Anterior cingulate cortex (tissue), 58 donors: ENCODE measurements around the gene MAGEA11.
"Not testable (repeated sequence)": the region's sequence is repeated elsewhere in the genome, so short reads cannot be mapped to it uniquely, and the experiment has no call there.

ENCODE experiments used
- DNase-seq, 58 donors: peaks; one replicate each; lab custom pipeline; 2025; lab: John Stamatoyannopoulos, UW

The MAGEA11 gene

DNA sequence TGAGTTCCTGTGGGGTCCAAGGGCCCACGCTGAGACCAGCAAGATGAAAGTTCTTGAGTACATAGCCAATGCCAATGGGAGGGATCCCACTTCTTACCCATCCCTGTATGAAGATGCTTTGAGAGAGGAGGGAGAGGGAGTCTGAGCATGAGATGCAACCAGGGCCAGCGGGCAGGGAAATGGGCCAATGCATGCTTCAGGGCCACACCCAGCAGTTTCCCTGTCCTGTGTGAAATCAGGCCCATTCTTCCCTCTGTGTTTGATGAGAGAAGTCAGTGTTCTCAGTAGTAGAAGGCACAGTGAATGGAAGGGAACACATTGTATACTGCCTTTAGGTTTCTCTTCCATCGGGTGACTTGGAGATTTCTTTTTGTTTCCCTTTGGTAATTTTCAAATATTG lies 4.8 kb downstream of the MAGEA11 start:
- no peak for DNase-seq

DNA sequence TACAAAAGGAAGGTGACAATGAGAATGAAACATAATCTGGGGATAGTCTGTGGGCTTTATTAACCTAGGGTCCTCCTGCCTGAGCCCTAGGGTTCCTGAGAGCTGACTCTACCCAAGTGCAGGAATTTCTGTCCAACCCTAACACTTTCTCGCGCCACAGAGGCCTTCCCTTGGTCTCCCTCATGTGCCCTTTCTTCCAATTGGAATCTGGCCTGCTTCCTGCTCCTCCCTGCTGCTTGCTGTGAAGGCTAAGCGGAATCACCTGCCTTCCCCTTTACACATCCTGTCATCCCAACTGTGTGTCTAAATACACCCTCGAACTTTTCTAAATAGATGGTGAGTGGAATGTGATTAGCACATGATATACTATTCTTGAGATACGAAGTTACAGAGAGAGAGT lies 5.9 kb downstream of the MAGEA11 start:
- no peak for DNase-seq

DNA sequence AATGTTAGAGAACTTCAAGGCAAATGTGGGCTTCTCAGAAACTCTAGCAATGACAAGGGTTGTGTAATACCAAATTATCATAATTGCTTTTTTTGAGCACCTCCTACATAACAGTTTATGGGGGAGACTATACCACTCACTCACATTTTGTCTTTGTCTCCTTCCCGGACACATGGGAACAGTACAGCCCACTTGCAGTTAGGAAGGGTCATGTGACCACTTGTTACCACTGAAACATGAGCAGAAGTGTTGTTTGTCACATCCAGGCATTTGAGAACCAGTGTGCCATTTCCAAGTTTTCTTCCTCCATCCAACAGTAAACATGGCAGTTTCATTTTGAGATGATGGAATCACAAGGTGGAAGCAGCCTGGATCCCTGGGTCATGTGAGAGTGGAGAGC lies 6.9 kb downstream of the MAGEA11 start:
- DNase-seq, result no peak

DNA sequence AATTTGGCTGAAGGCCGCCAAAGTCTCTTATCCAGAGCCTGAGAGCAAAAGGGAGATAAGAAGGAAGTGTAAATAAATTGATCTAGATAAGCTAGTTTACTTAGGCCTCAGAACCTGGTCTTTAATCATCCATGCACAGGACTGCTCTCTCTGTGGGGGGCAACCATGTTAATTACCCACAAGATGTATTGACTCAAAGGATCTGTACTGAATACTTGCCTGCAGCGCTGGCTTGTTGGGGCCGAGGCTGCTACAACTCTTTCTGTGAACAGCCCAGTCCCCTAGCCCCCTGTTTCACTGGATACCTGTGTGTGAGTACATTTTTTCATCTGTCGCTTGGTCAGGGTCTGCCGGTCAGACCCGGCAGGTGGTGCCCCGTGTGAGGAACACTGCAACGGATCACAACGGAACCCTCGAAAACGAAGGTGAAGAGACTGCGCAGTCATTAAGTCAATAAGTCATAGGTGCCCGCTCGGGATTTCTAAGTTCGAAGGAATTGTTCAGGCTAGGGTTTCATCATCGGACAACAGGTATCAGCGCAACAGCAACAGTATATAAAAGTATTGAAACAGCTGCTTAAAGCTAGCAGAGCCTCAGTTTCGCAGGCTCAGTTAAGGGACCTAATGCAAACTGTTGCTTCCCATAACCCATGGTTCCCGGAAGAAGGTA lies 8.3 kb downstream of the MAGEA11 start:
- no peak for DNase-seq

DNA sequence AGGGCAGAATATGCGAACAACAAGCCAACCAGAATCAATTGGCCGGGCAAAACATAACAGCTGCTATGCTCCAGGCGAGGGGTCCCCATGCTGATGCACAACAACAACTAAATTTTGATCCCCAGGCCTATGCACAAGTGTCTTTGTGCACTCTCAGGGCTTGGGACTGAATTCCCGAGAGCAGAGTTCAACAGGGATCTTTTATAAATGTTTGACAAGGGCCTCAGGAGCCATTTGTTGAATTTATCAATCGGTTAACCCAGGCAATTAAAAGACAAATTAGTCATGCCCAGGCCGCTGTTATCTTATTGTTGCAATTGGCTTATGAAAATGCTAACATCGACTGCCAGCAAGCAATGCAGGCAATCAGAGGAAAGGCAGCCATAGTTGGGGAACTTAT lies 9.4 kb downstream of the MAGEA11 start:
- DNase-seq, result not testable (repeated sequence)

DNA sequence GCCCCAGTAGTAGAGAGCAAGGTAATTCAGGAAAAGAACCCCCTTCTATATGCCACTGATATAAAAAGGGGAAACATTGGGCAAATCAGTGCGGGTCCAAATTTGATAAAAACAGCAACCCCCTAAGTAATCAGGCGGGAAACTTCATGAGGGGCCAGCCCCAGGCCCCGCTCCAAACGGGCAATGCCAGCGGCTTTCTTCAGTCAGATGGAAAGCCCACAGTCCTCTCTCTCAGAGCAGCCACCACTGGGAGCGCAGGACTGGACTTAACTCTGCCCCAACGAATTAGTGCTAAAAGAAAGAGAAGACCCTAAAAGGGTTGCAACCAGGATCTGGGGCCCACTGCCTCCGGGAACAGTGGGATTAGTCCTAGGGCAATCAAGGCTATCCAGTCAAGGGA lies 9.9 kb downstream of the MAGEA11 start:
- DNase-seq, result no peak

DNA sequence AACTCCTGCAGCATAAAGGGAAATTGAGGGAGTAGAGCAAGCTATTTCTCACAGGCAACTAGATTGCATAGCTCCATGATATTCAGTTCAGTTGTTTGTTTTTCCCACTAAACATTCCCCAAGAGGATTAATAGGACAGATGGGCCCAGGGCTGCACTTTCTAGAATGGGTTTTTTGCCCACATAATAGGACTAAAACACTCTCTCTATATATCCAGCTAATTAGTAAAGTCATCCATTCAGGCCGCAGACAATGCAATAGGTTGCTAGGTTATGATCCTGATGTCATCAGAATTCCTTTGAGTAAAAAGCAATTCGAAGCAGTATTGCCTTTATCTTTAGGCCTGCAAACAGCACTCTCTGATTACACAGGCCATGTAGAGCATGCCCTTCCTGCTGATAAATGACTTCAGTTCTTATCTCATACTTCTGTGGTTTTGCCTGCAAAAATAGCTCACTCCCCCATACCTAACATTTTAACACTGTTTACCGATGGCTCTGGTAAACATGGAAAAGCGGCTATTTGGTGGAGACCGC lies 11.8 kb downstream of the MAGEA11 start:
- DNase-seq, result not testable (repeated sequence)

DNA sequence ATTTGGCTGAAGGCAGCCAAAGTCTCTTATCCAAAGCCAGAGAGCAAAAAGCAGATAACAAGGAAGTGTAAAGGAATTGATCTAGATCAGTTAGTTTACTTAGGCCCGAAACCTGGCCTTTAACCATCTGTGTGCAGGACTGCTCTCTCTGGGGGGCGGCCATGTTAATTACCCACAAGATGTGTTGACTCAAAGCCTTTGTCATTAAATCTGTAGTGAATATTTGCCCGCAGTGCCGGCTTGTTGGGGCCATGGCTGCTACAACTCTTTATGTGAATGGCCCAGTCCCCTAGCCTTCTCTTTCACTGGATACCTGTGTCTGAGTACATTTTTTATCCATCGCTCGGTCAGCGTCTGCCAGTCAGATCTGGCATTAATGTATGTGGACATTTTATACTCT lies 15.4 kb downstream of the MAGEA11 start:
- DNase-seq, result not testable (repeated sequence)

DNA sequence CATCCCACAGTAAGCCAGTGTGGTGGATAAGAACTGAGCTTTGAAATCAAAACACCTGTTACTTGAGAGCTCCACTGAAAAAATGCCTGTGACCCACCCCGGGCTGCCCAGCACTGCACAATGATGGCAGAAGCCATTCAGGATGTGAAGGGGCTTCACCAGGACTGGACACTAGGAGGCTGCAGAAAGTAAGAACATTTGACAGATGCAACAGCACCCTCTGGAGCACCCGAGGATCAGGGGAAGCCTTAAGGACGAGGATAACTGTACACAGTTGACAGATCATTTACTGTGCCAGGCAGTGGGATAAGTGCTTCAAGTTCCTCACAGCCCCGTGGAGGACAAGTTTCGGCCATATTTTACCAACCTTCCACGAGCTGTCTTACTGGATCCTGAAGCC lies 30.4 kb downstream of the MAGEA11 start:
- DNase-seq, result not testable (repeated sequence)

DNA sequence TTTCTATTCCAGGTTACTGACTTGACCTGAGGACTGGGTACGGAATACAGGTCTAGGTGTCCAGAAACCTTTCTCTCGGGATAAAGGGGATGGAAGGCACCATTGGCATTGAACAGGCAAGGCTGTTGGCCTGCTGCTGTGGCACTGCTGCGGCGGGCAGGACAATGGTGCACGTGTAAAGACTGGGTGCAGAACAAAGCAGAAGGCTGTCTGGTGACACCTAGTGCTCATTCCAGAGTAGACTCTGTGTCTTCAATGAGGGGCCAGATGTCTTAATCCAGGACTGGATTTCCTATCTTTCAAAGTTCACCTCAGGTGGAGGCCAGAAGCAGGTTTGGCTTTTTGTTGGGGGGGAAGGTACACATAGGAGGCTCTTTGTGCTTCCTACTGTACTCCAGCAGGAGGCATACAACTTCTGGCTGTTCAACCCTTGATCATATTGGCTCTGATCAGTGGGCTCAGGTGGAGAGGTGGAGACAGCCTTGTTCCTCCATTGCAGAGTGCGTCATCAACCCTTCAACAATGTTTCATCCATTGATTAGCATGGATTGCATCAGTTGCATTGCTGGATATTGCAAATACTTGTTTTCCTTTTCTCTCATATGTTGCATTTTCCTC lies 34.6 kb downstream of the MAGEA11 start:
- not testable (repeated sequence) for DNase-seq

DNA sequence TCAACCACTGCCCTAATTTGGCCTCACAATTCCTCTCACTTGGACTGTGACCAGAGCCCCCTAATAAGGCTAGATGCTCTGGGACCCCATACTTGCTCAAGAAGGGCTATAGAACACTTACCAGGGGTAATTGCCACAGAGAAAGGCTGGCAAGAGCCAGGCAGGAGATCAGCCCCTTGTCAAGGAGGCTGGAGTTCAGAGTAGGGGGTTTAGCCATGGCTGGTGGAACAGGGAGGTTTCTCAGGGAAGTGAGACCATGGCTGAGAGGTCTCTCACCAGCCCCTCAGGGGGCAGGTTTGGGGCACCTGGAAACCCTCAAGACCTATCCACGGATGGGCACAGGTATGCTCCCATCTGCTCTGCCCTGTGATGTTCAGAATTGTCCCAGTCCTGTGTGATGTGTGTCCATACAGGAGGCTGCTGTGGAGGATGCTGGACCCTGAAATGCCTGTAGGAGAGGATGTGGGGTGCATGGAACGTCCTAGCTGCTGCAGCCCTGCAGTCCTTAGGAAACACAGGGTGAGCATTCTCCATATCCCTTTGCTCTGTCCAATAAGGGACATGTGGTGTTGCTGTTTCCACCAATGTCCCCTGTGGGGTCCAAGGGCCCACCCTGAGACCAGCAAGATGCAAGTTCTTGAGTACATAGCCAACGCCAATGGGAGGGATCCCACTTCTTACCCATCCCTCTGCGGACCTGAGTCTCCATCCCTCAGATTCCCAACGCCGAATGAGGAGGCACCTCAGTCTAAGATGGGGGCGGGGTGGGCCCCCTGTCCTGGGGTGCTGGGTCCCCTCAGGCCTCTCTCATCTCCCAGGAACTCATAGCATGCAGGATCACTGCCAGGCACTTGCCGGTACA lies 45.6 kb downstream of the MAGEA11 start:
- DNase-seq, result no peak

DNA sequence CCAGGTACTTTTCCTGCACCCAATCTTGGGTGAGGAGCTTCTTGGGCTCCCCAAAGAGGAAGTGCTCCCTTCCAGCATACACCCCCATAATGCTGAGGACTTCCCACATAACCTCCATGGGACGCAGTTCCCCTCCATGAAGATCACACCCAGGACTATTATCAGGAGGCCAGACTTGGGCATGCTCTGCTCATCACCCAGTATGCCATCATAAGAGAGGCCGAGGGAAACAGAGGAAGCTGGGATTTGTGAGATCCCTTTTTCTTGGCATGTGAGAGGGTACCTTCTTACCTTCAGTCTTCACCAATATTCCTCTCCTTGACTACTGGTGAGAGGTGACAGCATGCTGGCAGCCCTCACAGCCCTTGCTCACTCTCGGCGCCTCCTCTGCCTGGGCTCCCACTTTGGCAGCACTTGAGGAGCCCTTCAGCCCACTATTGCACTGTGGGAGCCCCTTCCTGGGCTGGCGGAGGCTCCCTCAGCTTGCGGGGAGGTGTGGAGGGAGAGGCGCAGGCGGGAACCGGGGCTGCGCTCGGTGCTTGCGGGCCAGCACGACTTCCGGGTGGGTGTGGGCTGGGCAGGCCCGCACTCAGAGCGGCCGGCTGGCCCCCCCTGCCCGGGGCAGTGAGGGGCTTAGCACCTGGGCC lies 46.3 kb downstream of the MAGEA11 start:
- no peak for DNase-seq

DNA sequence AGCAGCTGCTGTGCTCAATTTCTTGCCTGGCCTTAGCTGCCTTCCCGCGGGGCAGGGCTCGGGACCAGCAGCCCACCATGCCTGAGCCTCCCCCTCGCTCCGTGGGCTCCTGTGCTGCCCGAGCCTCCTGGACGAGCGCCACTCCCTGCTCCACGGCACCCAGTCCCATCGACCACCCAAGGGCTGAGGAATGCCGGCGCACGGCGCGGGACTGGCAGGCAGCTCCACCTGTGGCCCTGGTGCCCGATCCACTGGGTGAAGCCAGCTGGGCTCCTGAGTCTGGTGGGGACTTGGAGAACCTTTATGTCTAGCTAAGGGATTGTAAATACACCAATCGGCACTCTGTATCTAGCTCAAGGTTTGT lies 46.8 kb downstream of the MAGEA11 start:
- not testable (repeated sequence) for DNase-seq

DNA sequence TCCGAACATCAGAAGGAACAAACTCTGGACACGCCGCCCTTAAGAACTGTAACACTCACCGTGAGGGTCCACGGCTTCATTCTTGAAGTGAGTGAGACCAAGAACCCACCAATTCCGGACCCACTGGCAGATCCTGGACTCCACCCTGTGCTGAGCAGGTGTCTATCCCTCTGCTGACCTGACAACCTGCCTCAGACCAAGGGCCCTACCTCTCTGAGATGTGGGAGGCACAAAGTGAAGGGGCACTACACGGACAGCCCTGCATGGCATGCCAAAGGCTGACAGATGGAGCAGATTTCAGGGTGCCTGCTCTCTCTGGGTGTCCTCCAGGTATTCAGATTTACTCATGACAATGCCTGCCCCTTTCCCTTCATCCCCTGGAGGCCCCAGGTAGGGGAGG lies 48.0 kb downstream of the MAGEA11 start:
- no peak for DNase-seq

DNA sequence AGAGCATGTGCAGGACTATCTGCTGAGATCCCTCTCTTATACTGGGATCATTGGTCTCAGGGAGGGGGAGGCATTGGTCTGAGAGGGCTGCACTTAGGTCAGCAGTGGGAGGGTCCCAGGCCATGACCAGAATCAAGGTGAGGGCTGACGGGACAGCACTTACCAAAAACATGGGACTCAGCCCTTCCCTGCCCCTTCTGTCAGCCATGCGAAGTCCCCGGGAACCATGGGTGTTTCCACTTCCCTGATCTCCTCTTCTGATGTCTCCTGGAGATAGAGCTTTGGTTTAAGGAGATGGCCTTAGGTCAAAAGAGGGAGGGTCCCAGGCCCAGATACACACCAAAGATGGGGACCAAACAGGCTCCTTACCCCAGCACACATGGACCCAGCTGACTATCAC lies 49.1 kb downstream of the MAGEA11 start:
- DNase-seq, result no peak

DNA sequence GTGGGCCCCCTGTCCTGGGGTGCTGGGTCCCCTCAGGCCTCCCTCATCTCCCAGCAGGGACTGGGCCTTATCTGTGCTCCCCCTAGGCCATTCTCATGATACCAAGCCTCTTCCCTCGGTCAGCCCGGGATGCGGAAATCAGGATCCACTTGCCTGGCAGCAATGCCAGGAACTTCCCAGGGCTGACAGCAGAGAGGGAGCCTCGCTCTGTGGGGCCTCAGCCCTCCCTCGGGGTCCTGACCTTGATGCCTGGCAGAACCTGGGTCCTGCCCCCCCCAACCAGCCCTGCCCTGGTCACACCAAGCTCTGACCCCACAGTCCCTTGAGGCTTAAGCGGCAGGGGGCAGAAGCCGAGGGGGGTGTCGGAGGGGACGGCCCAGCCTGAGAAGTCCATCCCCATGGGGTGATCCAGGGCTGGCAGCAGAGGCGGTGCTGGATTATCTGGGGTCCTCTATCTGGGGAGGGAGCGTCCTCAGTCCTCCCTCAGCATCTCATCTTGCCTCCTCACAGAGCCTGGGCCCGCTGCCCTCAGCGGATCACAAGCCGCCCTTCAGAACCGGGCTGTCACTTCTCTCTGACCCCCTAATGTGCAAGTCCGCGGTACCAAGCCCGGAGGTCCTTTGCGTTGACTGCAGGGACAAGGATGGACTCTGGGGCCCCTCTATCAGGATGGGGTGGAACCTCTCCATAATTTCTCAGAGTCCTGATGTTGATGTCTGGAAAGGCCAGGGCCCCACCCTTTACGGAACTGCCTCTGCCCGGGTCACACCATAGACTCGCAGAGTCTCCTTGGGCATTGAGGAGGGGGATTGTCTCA lies 50.2 kb downstream of the MAGEA11 start:
- DNase-seq, result not testable (repeated sequence)

DNA sequence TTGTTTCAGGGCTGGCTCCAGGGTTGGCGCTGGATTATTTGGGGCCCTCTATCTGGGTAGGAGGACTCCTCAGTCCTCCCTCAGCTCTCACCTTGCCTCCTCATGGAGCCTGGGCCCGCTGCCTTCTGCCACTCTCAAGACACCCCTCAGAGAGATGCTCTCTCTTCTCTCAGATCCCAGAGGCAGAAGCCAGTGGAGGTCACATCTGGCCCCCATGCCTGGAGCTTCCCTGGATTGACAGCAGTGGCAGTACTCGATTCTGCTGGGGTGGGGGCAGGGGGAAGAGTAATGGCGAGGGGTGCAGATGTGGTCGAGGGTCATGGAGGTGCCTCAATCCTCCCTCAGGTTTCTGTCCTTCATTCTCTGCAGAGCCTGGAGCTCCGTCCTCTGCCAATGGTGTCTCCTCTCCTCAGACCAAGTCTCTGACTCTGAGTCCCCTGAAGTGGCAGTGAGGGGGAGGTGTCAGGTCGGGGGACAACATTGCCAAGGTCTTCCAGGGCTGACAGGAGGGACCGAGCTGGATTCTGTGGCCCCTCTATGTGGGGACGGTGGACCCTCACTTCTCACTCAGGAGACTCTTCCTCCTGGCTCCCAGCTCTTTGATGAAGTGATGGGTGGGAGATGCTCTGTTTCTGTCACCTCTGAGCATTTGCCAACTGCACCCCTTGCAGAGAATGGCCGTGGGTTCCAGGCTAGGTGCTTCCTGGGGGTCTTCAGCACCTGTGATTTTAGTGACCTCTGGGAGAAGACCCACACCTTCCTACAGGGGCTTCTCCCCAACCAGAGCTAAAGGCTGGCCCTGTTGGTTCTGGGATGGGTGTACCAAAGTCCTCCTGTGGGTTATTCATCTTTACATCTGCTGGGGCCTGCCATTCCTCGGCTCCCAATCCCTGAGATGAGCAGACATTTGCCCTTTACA lies 51.1 kb downstream of the MAGEA11 start:
- no peak for DNase-seq
